GM10266 (cell line): Measurements from ENCODE around the gene CRTC1.

Experiments used
- DNase-seq: peaks from one replicate; pipeline ENCODE4 v3.0.0; 2012; ENCODE audit errors: extremely low spot score
- TF ChIP-seq, protein P1 (sequence below): IDR thresholded peaks from 2 replicates; pipeline ENCODE4 v1.5.1; 2012; ENCODE audit warnings: mild to moderate bottlenecking, low read depth; ENCODE audit not compliant: control insufficient read depth, insufficient read depth; ENCODE audit errors: missing control alignments

The CRTC1 gene

DNA sequence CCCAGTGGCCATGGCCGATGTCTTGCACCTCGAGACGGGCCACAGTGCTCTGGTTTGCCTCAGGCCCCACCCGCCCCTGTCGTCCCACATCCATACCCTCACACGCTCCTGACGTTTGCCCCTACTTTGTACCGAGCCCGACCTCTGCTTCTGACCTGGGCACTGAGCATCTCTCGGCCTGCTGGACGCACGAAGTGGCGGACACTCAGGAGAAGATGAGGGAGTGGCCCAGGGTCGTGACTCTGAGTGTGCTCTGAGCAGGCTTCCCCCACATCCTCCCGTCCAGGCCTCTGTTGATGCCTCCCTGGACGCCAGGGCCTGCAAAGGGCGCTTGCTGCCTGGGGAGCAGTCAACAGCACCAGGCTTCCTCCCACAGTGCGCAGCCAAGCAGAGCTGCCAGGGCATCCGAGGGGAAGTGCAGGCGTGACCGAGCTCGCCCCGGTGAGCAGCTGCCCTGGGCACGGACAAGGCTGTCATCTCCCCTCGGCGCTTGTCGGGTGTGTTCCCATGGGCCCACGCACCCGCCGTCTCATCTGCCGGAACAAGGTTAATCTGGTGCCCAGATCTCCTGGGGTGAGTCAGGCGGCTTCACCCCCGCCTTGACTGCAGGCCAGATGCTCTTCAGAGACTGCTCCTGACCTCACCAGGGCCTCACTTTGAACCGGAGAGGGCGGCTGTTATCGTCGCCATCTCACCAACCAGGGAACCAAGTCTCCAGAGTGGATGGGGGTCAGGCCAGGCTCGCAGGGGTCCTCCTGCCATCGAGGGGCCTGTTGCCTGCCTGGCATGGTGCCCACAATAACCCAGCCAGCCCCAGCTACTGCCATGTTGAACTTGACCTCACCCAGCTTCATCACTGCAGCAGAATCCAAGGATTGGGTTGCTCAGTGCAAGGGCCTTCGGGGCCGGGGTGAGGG lies 80.5 kb downstream of the CRTC1 start:
- TF ChIP-seq, protein P1, sequence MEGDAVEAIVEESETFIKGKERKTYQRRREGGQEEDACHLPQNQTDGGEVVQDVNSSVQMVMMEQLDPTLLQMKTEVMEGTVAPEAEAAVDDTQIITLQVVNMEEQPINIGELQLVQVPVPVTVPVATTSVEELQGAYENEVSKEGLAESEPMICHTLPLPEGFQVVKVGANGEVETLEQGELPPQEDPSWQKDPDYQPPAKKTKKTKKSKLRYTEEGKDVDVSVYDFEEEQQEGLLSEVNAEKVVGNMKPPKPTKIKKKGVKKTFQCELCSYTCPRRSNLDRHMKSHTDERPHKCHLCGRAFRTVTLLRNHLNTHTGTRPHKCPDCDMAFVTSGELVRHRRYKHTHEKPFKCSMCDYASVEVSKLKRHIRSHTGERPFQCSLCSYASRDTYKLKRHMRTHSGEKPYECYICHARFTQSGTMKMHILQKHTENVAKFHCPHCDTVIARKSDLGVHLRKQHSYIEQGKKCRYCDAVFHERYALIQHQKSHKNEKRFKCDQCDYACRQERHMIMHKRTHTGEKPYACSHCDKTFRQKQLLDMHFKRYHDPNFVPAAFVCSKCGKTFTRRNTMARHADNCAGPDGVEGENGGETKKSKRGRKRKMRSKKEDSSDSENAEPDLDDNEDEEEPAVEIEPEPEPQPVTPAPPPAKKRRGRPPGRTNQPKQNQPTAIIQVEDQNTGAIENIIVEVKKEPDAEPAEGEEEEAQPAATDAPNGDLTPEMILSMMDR: no peak
- DNase-seq: no peak

GRCh38 chr19:18764591-18765051 lies 81.1 kb downstream of the CRTC1 start:
- DNase-seq: no peak
- TF ChIP-seq, protein P1: no peak

- no peak for DNase-seq
- TF ChIP-seq, protein P1: no peak
These were observed 81.7 kb downstream of the CRTC1 start for GRCh38 chr19:18765224-18765623.

DNA sequence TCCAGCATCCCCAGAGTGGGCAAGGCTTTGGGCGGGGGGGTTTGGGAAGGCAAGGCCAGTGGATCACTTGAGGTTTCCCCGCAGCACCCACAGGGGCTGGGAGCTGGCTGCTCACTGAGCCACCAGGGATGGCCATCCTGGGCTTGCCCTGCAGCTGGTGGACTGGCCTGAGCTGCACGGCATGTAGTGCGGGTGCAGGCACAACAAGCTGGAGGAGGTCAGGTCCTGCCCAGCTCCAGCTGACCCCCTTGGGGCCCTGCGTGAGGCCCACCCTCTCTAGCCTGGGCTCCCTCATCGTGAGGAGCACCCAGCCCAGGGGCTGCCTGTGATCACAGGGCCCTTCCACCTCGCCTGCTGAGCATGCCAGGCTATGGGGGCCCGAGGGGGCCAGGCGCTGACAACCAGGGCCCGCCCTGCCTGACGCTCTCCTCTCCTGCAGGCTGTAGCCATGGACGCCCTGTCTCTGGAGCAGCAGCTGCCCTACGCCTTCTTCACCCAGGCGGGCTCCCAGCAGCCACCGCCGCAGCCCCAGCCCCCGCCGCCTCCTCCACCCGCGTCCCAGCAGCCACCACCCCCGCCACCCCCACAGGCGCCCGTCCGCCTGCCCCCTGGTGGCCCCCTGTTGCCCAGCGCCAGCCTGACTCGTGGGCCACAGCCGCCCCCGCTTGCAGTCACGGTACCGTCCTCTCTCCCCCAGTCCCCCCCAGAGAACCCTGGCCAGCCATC lies 84.7 kb downstream of the CRTC1 start:
- TF ChIP-seq, protein P1: no peak

DNA sequence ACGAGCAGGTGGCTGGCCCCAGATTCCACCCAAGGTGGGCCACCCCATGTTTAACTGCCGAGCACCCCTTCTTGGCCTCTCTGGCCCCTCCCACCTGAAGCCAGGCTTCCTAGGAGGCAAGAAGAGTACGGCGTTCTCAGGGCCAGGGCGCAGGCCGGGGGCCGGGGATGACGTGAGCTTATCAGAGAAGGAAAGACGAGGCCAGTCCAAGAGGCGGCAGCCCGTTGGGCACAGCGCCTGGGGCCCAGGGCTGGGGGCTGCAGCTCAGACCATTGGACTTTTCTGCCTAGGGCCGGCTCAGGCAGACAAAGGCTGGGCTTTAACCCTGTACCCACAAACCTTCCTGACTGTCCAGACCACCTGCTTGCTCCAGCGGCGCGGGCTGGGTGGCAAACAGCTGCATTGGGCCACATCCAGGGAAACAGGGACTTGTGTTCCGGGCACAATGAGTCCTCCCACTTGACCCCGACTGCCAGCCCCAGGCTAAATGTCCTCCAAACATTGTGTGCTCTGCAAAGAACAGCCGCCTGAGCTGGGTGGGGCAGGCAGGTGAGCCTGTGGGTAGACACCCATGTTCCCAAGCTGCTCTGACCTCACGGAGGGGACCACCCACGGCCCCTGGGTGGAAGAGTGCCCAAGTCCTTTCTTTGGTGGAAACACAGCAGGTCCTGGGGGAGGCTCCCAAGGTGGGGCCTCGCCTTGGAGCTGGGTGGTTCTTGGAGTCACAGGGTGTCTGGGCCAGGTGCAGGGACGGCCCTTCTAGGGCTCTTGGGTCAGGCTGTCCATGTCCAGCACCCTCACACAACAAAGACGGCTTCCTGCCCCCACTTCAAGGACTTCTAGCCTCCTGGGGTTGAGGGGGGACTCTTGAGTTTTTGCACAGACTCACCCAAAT lies 85.8 kb downstream of the CRTC1 start:
- no peak for DNase-seq
- TF ChIP-seq, protein P1: no peak

More for the DNA sequence above, 84.7 kb downstream of the CRTC1 start:
- DNase-seq: no peak

DNA sequence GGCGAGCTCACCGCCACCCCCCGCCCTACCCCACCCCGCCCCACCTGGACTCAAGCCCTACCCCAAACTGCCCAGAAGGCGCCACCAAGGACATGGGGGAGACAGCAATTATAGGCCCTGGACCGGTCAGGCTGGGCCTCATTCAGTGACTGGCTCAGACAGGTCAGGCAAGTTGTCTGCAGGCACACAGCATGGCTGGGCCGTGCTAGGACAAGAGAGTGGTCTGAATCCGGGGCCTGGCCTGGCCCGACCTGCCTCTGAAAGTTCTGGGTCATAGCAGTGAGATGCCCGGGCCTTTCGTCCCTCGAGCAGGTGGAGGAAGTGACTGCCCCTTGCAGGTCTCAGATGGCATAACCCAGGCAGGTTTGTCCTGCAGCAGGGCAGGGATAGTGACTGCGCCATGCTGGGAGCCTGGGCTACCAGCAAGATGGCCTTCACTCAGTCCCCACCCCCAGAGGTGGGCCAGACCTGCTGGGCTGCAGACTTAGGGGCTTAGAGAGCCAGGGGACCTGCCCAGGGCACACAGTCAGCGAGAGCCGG lies 86.6 kb downstream of the CRTC1 start:
- DNase-seq: no peak

More for the DNA sequence above, 86.6 kb downstream of the CRTC1 start:
- TF ChIP-seq, protein P1: no peak
